Spleen (tissue), 7 donors: Measurements from ENCODE around the gene RAET1G.

ENCODE experiments used
- CTCF ChIP-seq, 11 experiments: fragments of 200-600 bp in 7 of 11; fragments of 450-650 bp in 4 of 11; sonication (generic) in 4 of 11; IDR thresholded peaks in 8 of 11; conservative IDR thresholded peaks in 3 of 11; 1 replicate in 7 of 11; 2 replicates in 4 of 11; pipeline versions ENCODE4 v1.4.0 to v1.8.0; 2016 to 2021; ENCODE audit warnings: antibody characterized with exemption in 11 of 11, inconsistent platforms in 4 of 11, mild to moderate bottlenecking in 1 of 11
- POLR2A ChIP-seq, 3 donors: fragments of 450-650 bp; IDR thresholded peaks; one replicate each; pipeline ENCODE4 v1.5.1; 2017; ENCODE audit warnings: antibody characterized with exemption in 3 of 3, mild to moderate bottlenecking in 1 of 3
- POLR2AphosphoS5 ChIP-seq, 3 donors: sonication (generic); formaldehyde crosslinking; IDR thresholded peaks; one replicate each; pipeline ENCODE4 v1.5.1; 2017; ENCODE audit warnings: antibody characterized with exemption in 3 of 3
- donor health status: DM: no; HTN: no; CAD: no; lungs with moderate emphysema.
- donor health status: DM: no; HTN: no; CAD: no.
- donor health status: DM: no; HTN: no; CAD: no.

DNA sequence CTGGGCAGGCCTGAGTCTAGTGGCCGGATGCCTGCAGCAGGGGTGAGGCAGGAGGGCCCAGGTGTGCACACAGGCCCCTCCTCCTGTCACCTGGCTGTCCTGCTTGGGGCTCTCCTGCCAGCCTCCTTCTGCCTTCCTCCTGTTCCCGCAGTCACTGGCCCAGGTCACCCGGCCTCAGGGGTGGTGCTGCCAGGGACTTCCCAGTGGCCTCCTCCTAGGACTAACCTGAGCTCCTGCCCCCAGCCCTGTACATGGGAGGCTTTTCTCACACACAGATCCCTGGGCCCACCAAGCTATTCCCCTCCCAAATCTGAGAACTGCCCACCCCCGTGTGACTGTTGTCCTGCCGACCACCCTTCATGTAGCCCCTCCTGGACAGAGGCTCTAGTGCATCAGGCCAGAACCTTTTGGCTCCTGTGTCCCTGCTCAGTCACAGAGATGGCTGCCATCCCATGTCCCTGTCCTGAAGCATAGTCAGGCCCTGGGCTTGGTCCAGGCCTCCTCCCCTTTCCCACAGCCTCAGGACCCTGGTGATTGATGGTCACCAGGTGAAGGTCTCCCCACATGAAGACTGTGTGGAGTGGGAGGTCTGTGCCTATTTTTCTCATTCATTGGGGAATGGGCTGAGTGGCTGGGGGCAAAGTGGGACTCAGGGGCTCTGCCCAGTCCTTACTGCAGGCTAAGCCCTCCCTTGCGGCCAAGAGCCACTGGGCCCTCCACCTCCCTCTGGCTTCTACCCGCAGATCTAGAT, 39.7 kb upstream of the RAET1G start:
- TF ChIP-seq CTCF (IDR thresholded peaks at IDR 0.05 in 8 of 11, conservative IDR thresholded peaks at IDR 0.05 in 3 of 11) (no peak), POLR2AphosphoS5 (IDR thresholded peaks at IDR 0.05) (no peak), POLR2A (IDR thresholded peaks at IDR 0.05) (no peak)
